OCI-M1 (cell line): ENCODE measurements around the gene GBF1.

Source experiments
- DNase-seq: peaks from one replicate; lab custom pipeline; 2025; lab: John Stamatoyannopoulos, UW

The GBF1 gene

DNA sequence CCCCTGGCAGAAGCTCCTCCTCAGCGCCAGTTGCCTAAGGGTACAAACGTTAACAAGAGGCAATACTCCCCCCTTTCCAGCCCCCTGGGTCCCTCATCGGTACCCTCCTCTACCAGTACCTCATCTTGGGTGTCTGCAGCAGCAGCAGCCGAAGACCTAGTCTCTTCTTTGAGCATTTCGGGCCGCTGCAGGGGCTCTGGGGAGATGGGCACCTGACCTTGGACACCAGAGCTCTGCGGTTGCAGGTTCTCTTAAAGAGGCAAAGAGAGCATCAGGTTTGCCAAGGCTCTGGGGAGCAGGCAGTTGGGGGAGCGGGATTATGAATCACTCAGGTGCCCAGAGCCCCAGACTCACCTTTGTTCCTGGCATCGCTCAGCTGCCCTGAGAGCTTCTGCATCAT is 178.8 kb downstream of the GBF1 start:
- no peak for DNase-seq

DNA sequence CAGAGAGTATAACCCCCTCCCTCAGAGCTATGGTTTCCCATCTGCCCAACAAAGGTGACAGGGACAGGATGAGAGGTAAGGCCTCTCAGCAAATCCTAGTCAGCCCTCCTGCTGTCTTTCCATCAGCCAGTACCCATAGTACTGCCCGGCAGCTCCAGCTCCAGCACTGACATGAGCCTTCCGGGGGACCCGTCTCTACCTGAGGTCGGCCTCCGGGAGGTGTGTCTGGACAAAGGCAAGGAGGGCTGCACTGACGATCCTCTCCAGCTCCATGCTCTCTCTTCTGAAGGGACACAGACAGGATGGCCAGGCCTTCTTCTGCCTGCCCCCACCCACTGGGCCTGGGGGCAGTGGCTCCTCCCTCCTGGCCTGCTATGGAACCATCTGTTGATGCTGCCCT is 179.6 kb downstream of the GBF1 start:
- DNase-seq: no peak

DNA sequence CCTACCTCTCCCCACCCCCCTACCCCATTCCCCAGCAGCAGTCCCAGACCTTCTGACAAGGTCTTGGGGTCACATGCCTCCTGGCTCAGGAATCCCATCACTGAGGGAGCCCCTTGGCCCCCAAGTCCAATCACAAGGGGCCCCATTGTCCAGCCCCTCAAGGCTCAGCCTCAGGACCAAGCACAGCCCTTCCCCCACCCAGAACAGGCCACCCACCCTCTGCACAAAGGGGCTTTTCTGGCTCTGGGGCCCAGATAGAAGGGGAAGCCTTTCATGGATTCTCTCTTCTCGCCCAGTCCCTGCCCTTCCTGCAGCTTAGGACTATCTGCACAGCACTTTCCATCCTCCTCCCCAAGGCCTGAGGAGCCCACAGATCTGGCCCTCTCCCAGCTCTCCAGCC is 180.1 kb downstream of the GBF1 start:
- no peak for DNase-seq

- DNase-seq: no peak
Observed at GRCh38 chr10:102426803-102427287, 181.5 kb downstream of the GBF1 start.

GRCh38 chr10:102429468-102429867 is 184.1 kb downstream of the GBF1 start:
- DNase-seq: no peak

DNA sequence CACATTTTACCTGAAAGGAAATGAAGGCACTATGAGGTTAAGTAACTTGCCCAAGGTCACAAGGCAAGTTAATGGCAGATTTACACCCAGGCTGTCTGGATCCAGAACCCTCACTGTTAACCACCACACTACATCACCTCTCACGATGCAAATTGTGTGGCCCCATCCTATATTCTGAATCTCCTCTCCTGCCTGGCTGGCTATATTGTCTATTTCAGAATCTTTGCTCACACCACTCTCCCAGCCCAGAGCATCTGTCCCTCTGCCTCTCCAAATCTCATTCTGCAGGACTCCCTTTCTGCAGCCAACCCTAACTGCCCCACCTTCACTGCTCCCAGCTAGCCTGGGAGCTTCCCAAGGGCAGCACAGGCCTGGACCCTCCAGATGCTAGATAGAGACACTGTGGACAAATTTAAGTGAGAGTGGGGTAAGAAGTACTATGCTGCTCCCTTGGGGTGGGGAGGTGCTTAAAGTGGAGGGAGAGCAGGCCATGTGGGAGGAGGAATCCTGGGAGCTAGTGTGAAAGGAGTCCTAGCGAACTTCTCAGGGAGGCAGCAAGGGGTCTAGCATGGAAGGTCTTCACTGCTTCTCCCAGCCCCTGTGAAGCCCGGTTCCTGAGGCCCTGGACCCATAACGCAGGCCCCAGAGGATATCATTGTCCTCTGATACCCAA is 186.3 kb downstream of the GBF1 start:
- peak; percentile 70 for DNase-seq
